GM12878 (cell line): ENCODE measurements around the gene TGFBI. TPM values are rescaled to one million over a fixed set of nuclear protein-coding genes. Genes with fewer than 3 reads are reported as not detected.

Experiments
- ATAC-seq: fragments of 200-7000 bp; cut with Tn5 transposase; 3 replicates; pipeline ENCODE4 v1.9.1; 2020; ENCODE audit warnings: mild to moderate bottlenecking, moderate library complexity
- BruUV-seq: library from RNA; stranded (reverse); fragments of 400-500 nt; replicated peaks from 2 replicates; lab custom pipeline; 2021; lab: Mats Ljungman, UMichigan
- CTCF ChIA-PET: fragments of 300-600 bp; sonication (Branson Sonifier 250); formaldehyde crosslinking; extraction: SDS; loops from one replicate; lab custom pipeline; 2021; ENCODE audit warnings: inconsistent platforms; lab: Yijun Ruan, JAX
- POLR2A ChIA-PET: fragments of 350-600 bp; formaldehyde crosslinking; extraction: SDS; loops from one replicate; lab custom pipeline; 2021; ENCODE audit warnings: inconsistent platforms; lab: Charles Lee
- RAD21 ChIA-PET: fragments of 300-600 bp; sonication (Branson Sonifier 250); formaldehyde crosslinking; loops from one replicate; lab custom pipeline; 2023; ENCODE audit warnings: antibody characterized with exemption; ENCODE audit not compliant: unreplicated experiment; lab: Charles Lee
- SMC1A ChIA-PET: fragments of 300-600 bp; sonication (Branson Sonifier 250); formaldehyde crosslinking; loops from one replicate; lab custom pipeline; 2023; ENCODE audit not compliant: unreplicated experiment, uncharacterized antibody; lab: Charles Lee
- DNase-seq: peaks from one replicate; pipeline ENCODE4 v3.0.0-alpha.2; 2011; ENCODE audit warnings: low read depth, low spot score
- FAIRE-seq: peaks from 3 replicates; lab custom pipeline; 2011; peaks lifted over from hg19 to GRCh38; lab: Jason Lieb, UNC
- H2AFZ ChIP-seq: 2 replicates; pipeline ENCODE4 v1.6.0; 2011; ENCODE audit warnings: low read depth, low read length, control low read depth; ENCODE audit not compliant: control insufficient read depth
- H3K27ac ChIP-seq: 2 replicates; pipeline ENCODE4 v1.5.1; 2011; ENCODE audit warnings: control low read depth; ENCODE audit not compliant: control insufficient read depth, insufficient read depth
- H3K27me3 ChIP-seq, 2 experiments: replicated peaks in 1 of 2; 2 replicates each; pipeline versions ENCODE4 v1.6.0 to v1.6.1; 2011; ENCODE audit warnings: low read length in 1 of 2; ENCODE audit not compliant: control insufficient read depth in 2 of 2, insufficient read depth in 2 of 2
- H3K36me3 ChIP-seq, 2 experiments: 2 replicates each; pipeline ENCODE4 v1.5.1; 2011; ENCODE audit warnings: low read length in 1 of 2; ENCODE audit not compliant: control insufficient read depth in 2 of 2, insufficient read depth in 2 of 2
- H3K4me1 ChIP-seq: 2 replicates; pipeline ENCODE4 v1.6.1; 2011; ENCODE audit warnings: mild to moderate bottlenecking, low read length, moderate library complexity, mixed read lengths; ENCODE audit not compliant: control insufficient read depth, insufficient read depth
- H3K4me2 ChIP-seq: 2 replicates; pipeline ENCODE4 v1.6.0; 2011; ENCODE audit warnings: control low read depth; ENCODE audit not compliant: control insufficient read depth, insufficient read depth
- H3K4me3 ChIP-seq: fragments of 200-600 bp; sonication (generic); 2 replicates; pipeline ENCODE4 v1.5.1; 2016
- H3K79me2 ChIP-seq: 2 replicates; pipeline ENCODE4 v1.6.0; 2011; ENCODE audit warnings: low read length; ENCODE audit not compliant: control insufficient read depth, insufficient read depth
- H3K9ac ChIP-seq: 2 replicates; pipeline ENCODE4 v1.8.0; 2011; ENCODE audit warnings: low read length, control low read depth, mixed read lengths; ENCODE audit not compliant: control insufficient read depth, insufficient read depth
- H3K9me3 ChIP-seq: replicated peaks from 3 replicates; pipeline ENCODE4 v1.5.1; 2011; ENCODE audit warnings: mild to moderate bottlenecking, low read length; ENCODE audit not compliant: control insufficient read depth, insufficient read depth
- H4K20me1 ChIP-seq: 2 replicates; pipeline ENCODE4 v1.6.0; 2011; ENCODE audit not compliant: control insufficient read depth, insufficient read depth
- ATF2 ChIP-seq: IDR thresholded peaks from 2 replicates; pipeline ENCODE4 v1.6.1; 2012; ENCODE audit warnings: low read length, inconsistent platforms
- ATF3 ChIP-seq: IDR thresholded peaks from 2 replicates; pipeline ENCODE4 v1.6.1; 2011; ENCODE audit warnings: low read depth, mild to moderate bottlenecking, low read length, moderate library complexity, borderline replicate concordance; ENCODE audit errors: extremely low read depth
- MAX ChIP-seq: IDR thresholded peaks from 2 replicates; pipeline ENCODE4 v1.6.1; 2012; ENCODE audit warnings: low read depth, low read length, improper control_type of control experiment
- NFXL1 ChIP-seq: fragments of 450-650 bp; IDR thresholded peaks from 2 replicates; pipeline ENCODE4 v1.6.1; 2017; ENCODE audit warnings: antibody characterized with exemption, mild to moderate bottlenecking, borderline replicate concordance
- RELA ChIP-seq: fragments of 450-650 bp; IDR thresholded peaks from 2 replicates; pipeline ENCODE4 v1.8.0; 2014; ENCODE audit warnings: borderline replicate concordance; ENCODE audit not compliant: partially characterized antibody
- SMAD1 ChIP-seq: fragments of 450-650 bp; IDR thresholded peaks from 2 replicates; pipeline ENCODE4 v1.6.1; 2018; ENCODE audit warnings: mild to moderate bottlenecking, low read depth; ENCODE audit not compliant: partially characterized antibody
- SPI1 ChIP-seq: IDR thresholded peaks from 2 replicates; pipeline ENCODE4 v1.6.1; 2011; ENCODE audit warnings: low read depth, mild to moderate bottlenecking, low read length, moderate library complexity, borderline replicate concordance; ENCODE audit not compliant: insufficient read depth
- SREBF2 ChIP-seq: IDR thresholded peaks from 2 replicates; pipeline ENCODE4 v1.6.1; 2012; ENCODE audit warnings: mild to moderate bottlenecking, low read length
- TCF3 ChIP-seq: IDR thresholded peaks from 2 replicates; pipeline ENCODE4 v1.6.1; 2012; ENCODE audit warnings: low read depth, mild to moderate bottlenecking, low read length, borderline replicate concordance; ENCODE audit not compliant: insufficient read depth
- USF2 ChIP-seq: IDR thresholded peaks from 2 replicates; pipeline ENCODE4 v1.6.1; 2011; ENCODE audit warnings: low read depth, low read length, improper control_type of control experiment, borderline replicate concordance
- ZBED1 ChIP-seq: IDR thresholded peaks from 2 replicates; pipeline ENCODE4 v1.6.1; 2016; ENCODE audit warnings: borderline replicate concordance
- ZNF687 ChIP-seq: fragments of 450-650 bp; IDR thresholded peaks from 2 replicates; pipeline ENCODE4 v1.6.1; 2017; ENCODE audit warnings: mild to moderate bottlenecking, moderate library complexity
- ZSCAN29 ChIP-seq: fragments of 450-650 bp; IDR thresholded peaks from 2 replicates; pipeline ENCODE4 v1.6.1; 2017; ENCODE audit warnings: mild to moderate bottlenecking, moderate library complexity
- WGBS: methylation state at CpG from one replicate; pipeline ENCODE4 v1.1.6; 2016; ENCODE audit warnings: low lambda C conversion rate; ENCODE audit not compliant: insufficient replicate concordance, insufficient coverage; ENCODE audit errors: missing lambda C conversion rate; 5-methylcytosine and 5-hydroxymethylcytosine counted together
- in situ Hi-C: fragments of 300-500 bp; cut with MboI; formaldehyde crosslinking; loops from 9 replicates; pipeline ENCODE4 v1.14.3; 2018; ENCODE audit warnings: mixed read lengths
- intact Hi-C: fragments of 100-400 bp; cut with micrococcal nuclease; formaldehyde crosslinking; loops from one replicate; pipeline ENCODE4 v1.14.2; 2022; ENCODE audit not compliant: unreplicated experiment
- polyA plus RNA-seq, 11 experiments: library from polyadenylated mRNA; depleted of rRNA in 4 of 11; unstranded in 6 of 11; stranded (reverse) in 5 of 11; fragments of >200 nt; fragmentation: Nextera tagmentation in 4 of 11; fragmentation: Illumina TruSeq in 1 of 11; extraction: Ambion mirVana in 4 of 11; extraction: Trizol in 1 of 11; gene quantifications; 1 replicate in 1 of 11; 2 replicates in 10 of 11; pipeline versions ENCODE4 v1.2.1 to v1.2.3, GENCODE V29; 2011 to 2016; ENCODE audit warnings: inconsistent platforms in 2 of 11, missing spikeins in 2 of 11, low read depth in 1 of 11
- total RNA-seq, 4 experiments: library from RNA; depleted of rRNA in 3 of 4; stranded (reverse); fragments of >200 nt in 3 of 4; fragmentation: Illumina TruSeq in 1 of 4; extraction: Trizol in 1 of 4; gene quantifications; 2 replicates each; pipeline versions ENCODE4 v1.2.1 to v1.2.3, GENCODE V29; 2013 to 2021

Gene TGFBI
- total and polyA plus RNA-seq, 10 of the 15 experiments (the other 5 are each of a cell fraction or from before 2014, with no cell fraction given) = 0.12 to 1.8 (median 0.19) TPM

- Histone ChIP-seq H4K20me1 (no peaks in the 10 kb centered on the region), H3K36me3 (no peaks in the 10 kb centered on the region), H3K27me3 (no peaks in the 10 kb centered on the region), H3K27ac (no peak overlapping the region), H3K9me3 (no peaks in the 10 kb centered on the region), H2AFZ (no peak overlapping the region), H3K9ac (no peak overlapping the region), H3K79me2 (no peaks in the 10 kb centered on the region), H3K4me1 (no peaks in the 10 kb centered on the region), H3K4me2 (no peak overlapping the region), H3K4me3 (no peak overlapping the region)
- no TSS peak for BruUV-seq
- RAD21 ChIA-PET = interaction anchor here (0.8 to 2.3 kb wide), 10 partner anchors 9 to 102 kb away, joined by 3 to 13 read pairs (median 4); partner anchors contain the start of gene SMAD5
- FAIRE-seq (no peak), DNase-seq (no peak), ATAC-seq (no peak)
- in situ Hi-C loops = no loop called here
- SMC1A ChIA-PET = interaction anchor here (0.6 to 4.7 kb wide), 11 partner anchors 9 to 106 kb away, joined by 3 to 22 read pairs (median 6); no protein-coding TSS in a partner anchor
- POLR2A ChIA-PET = interaction anchor here (1.0 to 1.9 kb wide), 4 partner anchors 10 to 28 kb away, joined by 3 to 6 read pairs (median 4); no protein-coding TSS in a partner anchor
- CTCF ChIA-PET = interaction anchor here (1.1 to 1.6 kb wide), 5 partner anchors 15 to 35 kb away, joined by 3 to 7 read pairs (median 4); partner anchors contain the start of gene SMAD5
- intact Hi-C loops = no loop called here
- 56% methylated on average over 5 of the region's 5 CpGs for WGBS
- TF ChIP-seq USF2 (no peak), ATF2 (no peak), SPI1 (no peak), TCF3 (no peak), ZBED1 (no peak), NFXL1 (no peak), SREBF2 (no peak), ATF3 (no peak), SMAD1 (no peak), ZNF687 (no peak), ZSCAN29 (no peak), MAX (no peak), RELA (no peak)
These were observed 80.8 kb downstream of the TGFBI start for GRCh38 chr5:136109453-136110135.
